Measurements from ENCODE around the gene FOXRED1. TPM values are rescaled to one million over a fixed set of nuclear protein-coding genes. Genes with fewer than 3 reads are reported as not detected.

The FOXRED1 gene
- total RNA-seq, 1 donor from 2014 or later: 48.6 TPM

DNA sequence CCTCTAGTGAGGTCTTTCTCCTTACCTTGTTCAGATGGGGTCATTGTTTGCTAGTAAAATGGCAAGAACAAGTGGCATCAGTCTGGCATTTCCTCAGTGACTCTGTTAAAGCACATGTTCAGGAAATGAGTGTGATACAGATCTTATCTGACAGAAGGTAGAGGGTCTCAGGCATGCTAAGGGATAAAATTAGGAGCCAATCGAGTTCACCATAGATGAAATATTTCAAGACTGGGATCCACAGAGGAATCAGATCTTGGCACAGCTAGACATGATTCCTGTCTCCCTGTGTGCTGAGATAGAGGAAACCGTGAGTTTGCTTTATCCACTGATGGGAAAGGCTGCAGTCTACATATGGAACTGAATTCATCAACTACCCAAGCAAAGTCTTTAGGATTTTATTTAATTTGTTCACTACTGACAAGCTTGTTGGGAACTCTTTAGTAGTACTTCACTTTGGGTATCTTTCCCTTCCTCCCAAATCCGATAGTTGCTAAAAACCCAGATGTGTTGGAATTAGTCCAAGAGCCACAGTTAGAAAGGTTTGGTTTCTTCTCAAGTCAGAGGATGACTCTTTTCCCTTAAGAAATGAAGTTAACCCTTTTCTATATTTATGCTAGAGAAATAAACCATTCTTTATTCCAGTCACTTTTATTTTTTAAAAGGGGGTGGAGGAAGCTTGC, 39.0 kb upstream of the FOXRED1 start:
- Mint-ChIP-seq H3K36me3 (no peaks in the 10 kb centered on the region), H3K27ac (peak overlapping the region; percentile 16), H3K9me3 (no peaks in the 10 kb centered on the region), H3K27me3 (ENCODE audit: low read depth) (no peaks in the 10 kb centered on the region), H3K4me3 (no peak overlapping the region), H3K4me1 (peaks cover 16% of the 10 kb centered on the region)
- no peak for DNase-seq (ENCODE audit: low spot score in 2 of 2, unreplicated experiment in 2 of 2)
- TF ChIP-seq, protein P1, sequence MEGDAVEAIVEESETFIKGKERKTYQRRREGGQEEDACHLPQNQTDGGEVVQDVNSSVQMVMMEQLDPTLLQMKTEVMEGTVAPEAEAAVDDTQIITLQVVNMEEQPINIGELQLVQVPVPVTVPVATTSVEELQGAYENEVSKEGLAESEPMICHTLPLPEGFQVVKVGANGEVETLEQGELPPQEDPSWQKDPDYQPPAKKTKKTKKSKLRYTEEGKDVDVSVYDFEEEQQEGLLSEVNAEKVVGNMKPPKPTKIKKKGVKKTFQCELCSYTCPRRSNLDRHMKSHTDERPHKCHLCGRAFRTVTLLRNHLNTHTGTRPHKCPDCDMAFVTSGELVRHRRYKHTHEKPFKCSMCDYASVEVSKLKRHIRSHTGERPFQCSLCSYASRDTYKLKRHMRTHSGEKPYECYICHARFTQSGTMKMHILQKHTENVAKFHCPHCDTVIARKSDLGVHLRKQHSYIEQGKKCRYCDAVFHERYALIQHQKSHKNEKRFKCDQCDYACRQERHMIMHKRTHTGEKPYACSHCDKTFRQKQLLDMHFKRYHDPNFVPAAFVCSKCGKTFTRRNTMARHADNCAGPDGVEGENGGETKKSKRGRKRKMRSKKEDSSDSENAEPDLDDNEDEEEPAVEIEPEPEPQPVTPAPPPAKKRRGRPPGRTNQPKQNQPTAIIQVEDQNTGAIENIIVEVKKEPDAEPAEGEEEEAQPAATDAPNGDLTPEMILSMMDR (IDR thresholded peaks at IDR 0.05; ENCODE audit: unreplicated experiment): no peak

DNA sequence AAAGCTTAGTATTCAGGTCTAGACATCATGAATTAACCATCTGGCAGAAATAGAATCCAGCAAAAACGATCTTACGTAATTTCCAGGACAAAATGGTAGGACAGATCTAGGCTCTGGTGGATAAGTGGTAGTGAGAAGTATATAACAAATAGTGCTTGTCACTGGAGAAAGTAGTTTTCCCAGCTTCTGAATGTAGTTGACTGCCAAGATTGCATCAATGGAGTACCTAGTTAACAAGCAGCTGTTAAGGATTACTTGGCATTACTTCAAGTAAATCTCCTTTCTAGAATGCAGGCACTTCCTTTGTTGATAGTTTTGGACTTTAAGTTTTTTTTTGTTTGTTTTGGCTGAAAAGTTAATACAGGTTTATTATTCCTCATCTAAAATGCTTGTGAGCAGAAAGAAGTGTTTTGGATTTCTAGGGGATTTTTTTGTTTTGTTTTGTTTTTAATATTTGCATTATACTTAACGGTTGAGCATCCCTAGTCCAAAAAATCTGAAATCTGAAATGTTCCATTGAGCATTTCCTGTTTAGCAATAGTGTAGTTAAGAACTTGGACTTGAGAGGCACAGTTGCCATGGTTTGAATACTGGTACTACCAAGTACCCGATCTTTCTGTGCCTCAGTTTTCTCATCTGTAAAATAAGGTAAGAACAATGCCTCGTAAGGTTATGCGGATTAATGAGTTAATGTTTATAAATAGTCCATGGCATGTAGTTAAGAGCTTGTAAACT, 37.1 kb upstream of the FOXRED1 start:
- no peak for DNase-seq (ENCODE audit: low spot score in 2 of 2, unreplicated experiment in 2 of 2)
- TF ChIP-seq, protein P1 (IDR thresholded peaks at IDR 0.05; ENCODE audit: unreplicated experiment): no peak
- no peak overlapping the region for H3K27ac Mint-ChIP-seq
- H3K36me3 Mint-ChIP-seq: peaks cover 11% of the 10 kb centered on the region
- no peaks in the 10 kb centered on the region for H3K27me3 Mint-ChIP-seq (ENCODE audit: low read depth)
- H3K9me3 Mint-ChIP-seq: peaks cover 5% of the 10 kb centered on the region
- no peak overlapping the region for H3K4me3 Mint-ChIP-seq
- peaks cover 16% of the 10 kb centered on the region for H3K4me1 Mint-ChIP-seq

DNA sequence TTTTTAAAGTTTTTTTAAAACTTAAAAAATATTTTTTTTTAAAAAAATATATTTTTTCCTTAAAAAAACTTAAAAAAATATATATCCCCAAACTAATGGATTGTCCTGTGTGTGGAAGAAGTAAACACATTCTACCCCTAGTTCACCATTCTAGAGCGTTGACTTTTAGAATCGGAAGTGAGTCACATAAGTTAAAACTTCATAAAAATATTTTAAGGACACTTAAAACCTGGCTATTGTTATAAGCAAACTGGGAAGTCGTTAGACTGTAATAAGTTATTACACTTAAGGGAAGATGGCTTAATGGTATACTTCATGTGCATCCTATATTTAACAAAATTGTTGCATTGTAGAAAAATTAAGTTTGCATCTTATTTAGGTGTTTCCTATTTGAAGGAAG, 36.3 kb upstream of the FOXRED1 start:
- Mint-ChIP-seq H3K27me3 (ENCODE audit: low read depth) (no peaks in the 10 kb centered on the region), H3K4me3 (no peak overlapping the region), H3K36me3 (peaks cover 11% of the 10 kb centered on the region), H3K4me1 (peaks cover 16% of the 10 kb centered on the region), H3K27ac (no peak overlapping the region), H3K9me3 (peaks cover 5% of the 10 kb centered on the region)
- DNase-seq (ENCODE audit: low spot score in 2 of 2, unreplicated experiment in 2 of 2): no peak
- TF ChIP-seq, protein P1 (IDR thresholded peaks at IDR 0.05; ENCODE audit: unreplicated experiment): no peak

DNA sequence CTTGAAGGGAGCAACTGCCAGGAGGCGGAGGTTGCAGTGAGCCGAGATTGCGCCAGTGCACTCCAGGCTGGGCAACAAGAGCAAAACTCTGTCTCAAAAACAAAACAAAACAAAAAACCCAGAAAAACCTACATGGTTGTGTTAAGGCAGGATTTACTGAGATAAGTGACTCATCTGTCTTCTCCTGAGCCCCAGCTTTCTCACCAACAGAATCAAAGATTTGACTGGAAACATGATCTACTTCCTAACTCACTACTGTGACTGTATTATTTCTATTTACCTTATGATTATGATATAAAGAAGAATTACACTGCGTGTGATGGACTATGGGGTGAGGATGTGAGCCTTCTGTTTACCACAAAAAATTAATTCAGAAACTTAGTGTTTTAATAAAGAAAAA, 35.6 kb upstream of the FOXRED1 start:
- Mint-ChIP-seq H3K36me3 (peaks cover 13% of the 10 kb centered on the region), H3K9me3 (peaks cover 5% of the 10 kb centered on the region), H3K4me1 (peaks cover 16% of the 10 kb centered on the region), H3K4me3 (no peak overlapping the region), H3K27me3 (ENCODE audit: low read depth) (no peaks in the 10 kb centered on the region), H3K27ac (no peak overlapping the region)
- no peak for DNase-seq (ENCODE audit: low spot score in 2 of 2, unreplicated experiment in 2 of 2)
- TF ChIP-seq, protein P1 (IDR thresholded peaks at IDR 0.05; ENCODE audit: unreplicated experiment): no peak

DNA sequence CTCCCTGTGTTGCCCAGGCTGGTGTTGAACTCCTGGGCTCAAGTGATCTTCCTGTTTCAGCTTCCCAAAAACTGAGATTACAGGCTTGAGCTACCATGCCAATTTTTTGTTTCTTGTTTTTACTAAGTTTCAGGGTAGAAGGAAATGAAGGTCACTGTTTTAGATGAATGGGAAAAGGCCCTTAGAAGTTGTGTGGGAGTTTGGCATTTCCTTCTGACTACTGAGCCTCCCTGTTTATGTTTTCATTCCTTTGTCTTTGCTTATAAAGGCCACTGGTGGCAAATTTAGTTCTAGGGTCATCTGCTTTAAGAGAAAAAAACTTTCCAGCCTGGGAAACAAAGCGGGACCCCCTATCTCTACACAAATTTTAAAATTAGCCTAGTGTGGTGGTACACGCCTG, 22.3 kb upstream of the FOXRED1 start:
- no peak for DNase-seq (ENCODE audit: low spot score in 2 of 2, unreplicated experiment in 2 of 2)
- TF ChIP-seq, protein P1 (IDR thresholded peaks at IDR 0.05; ENCODE audit: unreplicated experiment): no peak
- H3K36me3 Mint-ChIP-seq: peaks cover 33% of the 10 kb centered on the region

More for the DNA sequence above, 22.3 kb upstream of the FOXRED1 start:
- Mint-ChIP-seq H3K9me3 (no peaks in the 10 kb centered on the region), H3K4me1 (no peaks in the 10 kb centered on the region), H3K4me3 (no peak overlapping the region), H3K27me3 (ENCODE audit: low read depth) (no peaks in the 10 kb centered on the region), H3K27ac (no peak overlapping the region)
